Measurements from ENCODE around the gene CNNM1.
A peak's percentile ranks its signal among the peaks of the same experiment; 100 is the strongest.

Gene CNNM1

GRCh38 chr10:99369126-99369525 is 40.0 kb downstream of the CNNM1 start:
- H2AFZ ChIP-seq (ENCODE audit: low read depth), result no peak overlapping the region
- no peak overlapping the region for H3K4me3 ChIP-seq (IDR thresholded peaks at IDR 0.05; ENCODE audit: insufficient read depth, low read depth, low read length)
- peaks cover 18% of the 10 kb centered on the region for H3K4me1 ChIP-seq (ENCODE audit: low read depth, poor library complexity, severe bottlenecking)
- no peaks in the 10 kb centered on the region for H4K20me1 ChIP-seq (ENCODE audit: insufficient read depth)
- peaks cover 65% of the 10 kb centered on the region for H3K27me3 ChIP-seq (ENCODE audit: insufficient read depth, low read depth)
- H3K27ac ChIP-seq, result no peak overlapping the region
- H3K4me2 ChIP-seq, result no peak overlapping the region
- no peaks in the 10 kb centered on the region for H3K36me3 ChIP-seq (ENCODE audit: insufficient read depth)
- no peaks in the 10 kb centered on the region for H3K79me2 ChIP-seq (ENCODE audit: insufficient read depth, low read depth)
- H3K9ac ChIP-seq, result no peak overlapping the region
- no peak for TF ChIP-seq CTCF (conservative IDR thresholded peaks at IDR 0.05; ENCODE audit: low read depth, low read length)

- H3K27me3 ChIP-seq (ENCODE audit: insufficient read depth, low read depth), result peaks cover 69% of the 10 kb centered on the region
- H3K9ac ChIP-seq, result no peak overlapping the region
- no peaks in the 10 kb centered on the region for H3K79me2 ChIP-seq (ENCODE audit: insufficient read depth, low read depth)
- TF ChIP-seq CTCF (conservative IDR thresholded peaks at IDR 0.05; ENCODE audit: low read depth, low read length), result no peak
- H2AFZ ChIP-seq (ENCODE audit: low read depth), result no peak overlapping the region
- no peak overlapping the region for H3K4me2 ChIP-seq
- H3K4me1 ChIP-seq (ENCODE audit: low read depth, poor library complexity, severe bottlenecking), result peaks cover 18% of the 10 kb centered on the region
- H4K20me1 ChIP-seq (ENCODE audit: insufficient read depth), result no peaks in the 10 kb centered on the region
- H3K27ac ChIP-seq, result no peak overlapping the region
- no peak overlapping the region for H3K4me3 ChIP-seq (IDR thresholded peaks at IDR 0.05; ENCODE audit: insufficient read depth, low read depth, low read length)
- no peaks in the 10 kb centered on the region for H3K36me3 ChIP-seq (ENCODE audit: insufficient read depth)
These were observed 40.4 kb downstream of the CNNM1 start for GRCh38 chr10:99369551-99369950.

- Histone ChIP-seq H3K79me2 (ENCODE audit: insufficient read depth, low read depth) (no peaks in the 10 kb centered on the region), H3K4me3 (IDR thresholded peaks at IDR 0.05; ENCODE audit: insufficient read depth, low read depth, low read length) (no peak overlapping the region), H3K27ac (no peak overlapping the region), H2AFZ (ENCODE audit: low read depth) (no peak overlapping the region), H3K36me3 (ENCODE audit: insufficient read depth) (no peaks in the 10 kb centered on the region), H3K4me2 (peak overlapping the region; percentile 14; the same call in 1 of the 2 replicates), H3K27me3 (ENCODE audit: insufficient read depth, low read depth) (peaks cover 78% of the 10 kb centered on the region), H4K20me1 (ENCODE audit: insufficient read depth) (no peaks in the 10 kb centered on the region), H3K9ac (no peak overlapping the region), H3K4me1 (ENCODE audit: low read depth, poor library complexity, severe bottlenecking) (peaks cover 18% of the 10 kb centered on the region)
- peak; percentile 25; the same call in 1 of the 2 replicates for TF ChIP-seq CTCF (conservative IDR thresholded peaks at IDR 0.05; ENCODE audit: low read depth, low read length)
These were observed 41.8 kb downstream of the CNNM1 start for GRCh38 chr10:99370993-99371392.

GRCh38 chr10:99372546-99373271 is 43.6 kb downstream of the CNNM1 start:
- H2AFZ ChIP-seq (ENCODE audit: low read depth), result no peak overlapping the region
- no peak overlapping the region for H3K4me3 ChIP-seq (IDR thresholded peaks at IDR 0.05; ENCODE audit: insufficient read depth, low read depth, low read length)
- no peaks in the 10 kb centered on the region for H3K36me3 ChIP-seq (ENCODE audit: insufficient read depth)
- no peak overlapping the region for H3K9ac ChIP-seq
- no peaks in the 10 kb centered on the region for H4K20me1 ChIP-seq (ENCODE audit: insufficient read depth)
- no peak overlapping the region for H3K4me2 ChIP-seq
- H3K4me1 ChIP-seq (ENCODE audit: low read depth, poor library complexity, severe bottlenecking), result peaks cover 18% of the 10 kb centered on the region
- no peak for TF ChIP-seq CTCF (conservative IDR thresholded peaks at IDR 0.05; ENCODE audit: low read depth, low read length)
- H3K79me2 ChIP-seq (ENCODE audit: insufficient read depth, low read depth), result no peaks in the 10 kb centered on the region
- H3K27me3 ChIP-seq (ENCODE audit: insufficient read depth, low read depth), result peaks cover 65% of the 10 kb centered on the region
- no peak overlapping the region for H3K27ac ChIP-seq
